Measurements from ENCODE around the gene CAPZB.

CAPZB gene

DNA sequence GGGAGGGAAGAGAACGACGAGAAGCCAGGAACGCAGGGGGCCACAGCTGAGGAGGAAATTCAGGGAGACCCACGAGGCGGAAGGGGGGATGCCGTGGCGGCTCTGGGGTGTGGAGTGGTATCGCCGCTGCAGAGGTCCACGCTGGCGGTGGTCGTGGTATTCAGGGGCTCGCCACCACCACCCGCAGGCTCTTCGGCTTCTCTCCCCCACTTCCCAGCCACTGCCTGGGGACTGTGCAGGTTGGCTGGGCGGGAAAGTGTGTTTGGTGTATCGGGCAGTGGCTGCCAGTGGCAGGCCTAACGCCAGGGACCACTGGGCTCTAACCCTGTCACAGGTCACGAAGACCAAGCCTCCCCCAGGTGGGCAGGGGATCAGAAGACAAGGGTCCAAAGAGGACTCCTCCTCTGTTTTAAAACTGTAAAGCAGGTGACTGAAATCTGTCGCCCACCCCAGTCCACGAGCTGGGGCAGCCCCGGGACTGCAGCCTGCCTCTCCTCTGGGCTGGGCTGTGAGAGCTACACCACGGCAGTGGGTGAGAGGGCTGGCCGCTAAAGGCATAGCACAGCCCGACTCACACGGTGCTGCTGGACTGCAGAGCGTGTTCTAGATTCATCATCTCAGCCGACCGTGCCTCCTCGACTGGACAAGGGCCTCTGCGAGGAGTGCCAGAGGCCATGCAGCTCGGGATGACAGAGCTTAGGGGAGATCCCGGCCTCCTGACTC lies 142.3 kb downstream of the CAPZB start:
- no peak for DNase-seq

DNA sequence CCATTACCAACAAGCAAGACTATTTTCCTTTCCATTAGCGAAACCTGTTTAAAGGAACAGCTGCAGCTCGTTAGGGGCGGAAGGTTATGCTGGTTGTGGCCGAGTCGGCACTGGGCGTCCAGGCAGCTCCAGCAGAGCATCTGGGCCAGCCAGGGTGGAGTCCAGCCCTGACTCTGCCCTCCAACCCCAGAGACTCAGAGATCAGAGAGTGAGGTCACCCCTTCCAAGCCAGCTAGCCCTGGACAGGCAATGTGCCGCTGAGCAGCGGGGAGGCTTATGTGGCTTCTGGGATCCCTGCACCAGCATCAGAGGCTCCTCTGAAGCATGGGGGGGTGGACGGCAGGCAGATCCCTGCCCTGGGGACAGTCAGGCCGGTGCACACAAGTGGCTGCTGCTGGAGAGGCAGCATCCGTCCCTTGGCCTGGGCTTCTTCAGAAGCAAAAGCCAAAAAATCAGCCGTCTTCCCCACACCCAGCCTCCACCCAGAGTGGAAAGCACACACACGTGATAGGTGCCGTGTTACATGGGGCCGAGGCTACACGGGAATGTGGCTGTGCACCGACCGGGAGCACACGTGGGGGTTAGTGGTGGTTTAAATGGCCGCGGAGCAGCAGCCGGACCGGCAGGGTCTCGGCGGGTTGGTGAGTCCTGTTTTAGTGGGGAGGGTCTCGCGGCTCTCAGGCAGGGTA lies 143.1 kb downstream of the CAPZB start:
- DNase-seq, result no peak

DNA sequence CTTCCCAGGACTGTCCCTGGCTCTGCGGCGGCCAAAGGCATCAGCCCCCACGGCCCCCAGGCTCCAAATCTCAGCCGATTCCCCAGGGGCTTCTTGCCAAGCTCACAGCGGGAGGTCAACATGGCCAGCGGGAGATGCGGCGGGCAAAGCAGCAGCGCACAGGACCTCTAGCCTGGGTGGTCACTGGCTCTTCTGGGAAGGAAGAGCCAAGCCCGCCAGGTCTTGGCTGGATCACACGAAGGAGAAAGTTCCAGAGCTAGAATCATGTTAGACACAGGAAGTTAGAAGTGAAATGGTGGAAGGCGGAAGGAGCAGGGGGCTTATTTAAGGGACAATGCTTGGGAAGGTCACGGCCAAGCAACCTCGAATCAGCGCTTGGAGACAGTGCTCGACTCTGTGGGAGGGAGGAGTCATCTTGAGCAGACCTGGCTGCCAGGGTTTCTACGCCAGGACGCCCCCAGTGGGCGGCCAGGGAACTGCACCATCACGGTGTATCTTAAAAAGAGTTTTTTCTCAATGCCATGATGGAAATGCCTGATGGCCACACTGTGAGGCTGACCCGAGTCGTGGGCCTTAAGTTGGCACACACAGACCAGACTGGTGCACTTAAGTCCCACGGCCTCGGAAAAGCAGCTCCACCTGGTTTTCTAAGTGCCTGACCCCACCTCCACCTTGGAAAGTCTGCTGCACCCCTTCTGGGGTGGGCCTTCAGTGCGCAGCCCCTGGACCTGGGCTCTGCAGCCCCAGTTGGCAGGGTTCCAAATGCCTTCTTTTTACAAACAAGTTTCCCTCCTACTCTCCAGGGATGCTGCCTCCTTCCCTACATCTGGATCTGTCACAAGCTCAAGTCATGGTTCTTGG lies 143.9 kb downstream of the CAPZB start:
- peak; percentile 65 for DNase-seq

DNA sequence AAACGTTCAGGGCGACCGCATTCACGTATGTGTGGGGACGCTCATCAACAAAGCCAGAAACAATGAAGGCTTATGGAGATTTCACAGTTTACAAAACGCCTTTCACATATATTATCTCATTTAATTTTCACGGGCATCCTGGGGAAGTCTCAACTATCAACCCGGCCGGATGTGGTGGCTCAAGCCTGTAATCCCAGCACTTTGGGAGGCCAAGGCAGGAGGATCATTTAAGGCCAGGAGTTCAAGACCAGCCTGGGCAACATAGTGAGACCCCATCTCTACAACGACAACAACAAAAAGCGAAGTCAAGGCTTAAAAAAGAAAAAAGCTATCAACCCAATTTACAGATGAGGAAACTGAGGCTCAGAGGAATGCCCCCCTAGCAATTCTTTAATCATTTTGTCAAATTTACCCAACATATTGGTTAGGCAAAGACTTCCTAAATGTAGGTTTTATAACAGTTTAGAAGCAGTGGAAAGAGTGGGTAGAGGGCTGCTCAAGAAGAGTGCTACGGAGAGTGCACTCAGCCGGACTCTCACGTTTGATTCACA lies 144.9 kb downstream of the CAPZB start:
- no peak for DNase-seq

DNA sequence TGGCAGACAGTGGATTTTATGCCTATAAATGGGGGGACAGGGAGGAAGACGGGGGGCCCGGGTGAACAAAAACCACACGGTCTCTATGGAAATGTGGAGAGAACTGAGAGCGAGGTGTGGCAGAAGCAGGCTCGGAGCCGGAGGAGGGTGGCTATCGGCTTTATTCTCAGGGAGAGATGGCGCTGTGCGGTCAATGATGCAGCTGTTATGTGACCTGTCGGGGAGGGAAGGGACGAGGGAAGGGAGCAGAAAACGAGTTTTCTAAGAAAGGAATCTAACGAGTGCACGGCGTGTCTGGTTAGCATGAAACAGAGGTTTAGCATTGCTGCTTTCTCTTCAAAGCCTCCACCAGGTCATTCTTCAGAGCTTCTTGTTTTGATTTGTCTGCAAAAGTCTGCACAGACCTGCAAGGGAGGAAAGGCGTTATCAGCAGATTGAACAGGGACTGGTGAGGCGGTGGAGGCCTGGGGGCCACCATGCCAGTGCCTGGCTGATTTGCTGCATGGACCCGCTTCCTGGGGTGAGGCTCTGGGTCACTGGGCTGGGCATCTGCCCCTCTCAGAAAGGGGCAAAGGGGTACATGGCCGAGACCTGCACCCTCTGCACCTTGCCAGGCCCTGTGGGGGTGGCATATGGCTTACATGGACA lies 146.0 kb downstream of the CAPZB start:
- DNase-seq, result no peak

DNA sequence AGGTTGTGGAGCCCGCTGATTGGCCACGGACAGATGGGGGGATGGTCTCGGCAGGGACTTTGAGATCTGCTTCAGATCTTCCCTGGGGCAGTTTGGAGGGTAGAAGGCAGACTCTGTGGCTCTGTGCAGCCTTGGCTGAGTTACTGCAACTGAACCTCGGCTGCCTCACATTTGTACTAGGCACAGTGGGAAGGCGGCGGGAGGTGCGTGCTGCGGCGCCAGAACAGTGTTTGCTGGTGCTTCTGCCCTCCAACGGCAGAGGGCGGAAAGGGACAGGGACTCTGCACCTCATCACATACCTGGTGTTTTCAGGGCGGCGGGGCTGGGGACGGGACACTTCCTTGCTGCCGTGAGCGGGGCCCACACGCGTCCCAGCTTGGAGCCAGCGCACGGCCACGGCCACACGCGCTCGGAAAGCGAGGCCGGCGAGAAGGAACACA lies 147.0 kb downstream of the CAPZB start:
- no peak for DNase-seq

DNA sequence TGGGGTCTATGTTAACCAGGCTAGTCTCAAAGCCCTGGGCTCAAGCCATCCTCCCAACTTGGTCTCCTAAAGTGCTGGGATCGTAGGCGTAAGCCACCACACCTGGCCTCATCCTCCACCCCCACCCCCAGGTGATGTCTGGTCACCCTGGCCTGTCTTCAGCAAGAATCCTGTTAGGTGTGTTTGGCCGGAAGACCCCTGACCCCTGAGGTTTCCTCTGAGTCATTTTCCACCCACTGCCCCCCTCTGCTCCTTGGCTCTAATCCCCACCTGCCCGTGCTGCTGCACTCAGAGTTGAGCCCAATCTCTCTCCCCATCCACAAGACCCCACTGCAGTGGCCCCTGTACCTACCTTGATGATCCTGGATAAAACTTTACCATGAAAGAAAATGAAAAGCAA lies 148.1 kb downstream of the CAPZB start:
- no peak for DNase-seq

DNA sequence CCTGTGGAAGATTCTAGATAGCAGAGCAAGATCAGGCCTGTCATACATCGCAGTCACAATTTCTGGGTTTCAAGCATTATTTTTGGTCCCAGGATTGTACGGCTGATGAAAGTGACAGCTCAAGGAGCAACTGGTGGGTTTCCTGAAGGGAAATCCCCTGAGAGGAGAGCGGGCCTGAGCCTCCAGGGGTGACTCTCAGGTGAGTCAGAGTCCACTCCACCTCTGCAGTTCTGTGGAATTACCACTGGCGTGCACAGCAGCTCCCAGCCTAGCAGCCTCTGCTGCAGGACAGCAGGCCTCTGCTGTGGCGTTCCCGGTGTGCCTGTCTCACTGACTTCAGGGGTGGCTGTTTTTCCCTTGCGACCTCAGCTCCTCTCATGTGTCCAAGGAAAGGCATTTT lies 148.8 kb downstream of the CAPZB start:
- peak; percentile 46 for DNase-seq

DNA sequence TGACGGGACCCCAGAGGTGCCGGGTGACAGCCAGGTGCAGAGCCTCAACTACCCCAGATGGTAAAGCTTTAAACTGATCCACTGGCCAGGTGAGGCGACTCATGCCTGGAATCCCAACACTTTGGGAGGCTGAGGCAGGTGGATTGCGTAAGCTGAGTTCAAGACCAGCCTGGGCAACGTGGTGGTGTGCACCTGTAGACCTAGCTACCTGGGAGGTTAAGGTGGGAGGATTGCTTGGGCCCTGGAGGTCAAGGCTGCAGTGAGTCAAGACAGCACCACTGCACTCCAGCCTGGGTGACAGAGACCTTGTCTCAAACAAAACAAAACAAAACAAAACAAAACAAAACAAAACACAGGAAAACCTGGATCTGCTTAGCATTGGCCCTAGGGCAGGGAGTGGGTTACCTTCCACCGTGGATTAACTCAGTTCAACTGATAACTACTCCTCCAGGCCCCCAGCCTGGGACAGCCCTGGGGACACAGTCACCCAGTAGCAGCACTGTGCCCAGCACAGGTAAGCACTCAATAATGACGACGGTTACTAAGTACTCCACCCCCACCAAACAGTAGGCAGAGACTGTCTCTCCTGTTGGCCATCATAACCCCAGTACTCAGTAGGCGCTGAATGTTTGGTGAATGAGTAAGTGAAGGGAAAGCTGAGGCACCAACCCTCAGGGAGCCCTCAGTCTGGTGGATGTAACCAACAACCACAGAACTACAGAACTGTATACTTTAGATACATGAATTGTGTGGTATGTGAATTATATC lies 151.6 kb downstream of the CAPZB start:
- DNase-seq, result no peak

DNA sequence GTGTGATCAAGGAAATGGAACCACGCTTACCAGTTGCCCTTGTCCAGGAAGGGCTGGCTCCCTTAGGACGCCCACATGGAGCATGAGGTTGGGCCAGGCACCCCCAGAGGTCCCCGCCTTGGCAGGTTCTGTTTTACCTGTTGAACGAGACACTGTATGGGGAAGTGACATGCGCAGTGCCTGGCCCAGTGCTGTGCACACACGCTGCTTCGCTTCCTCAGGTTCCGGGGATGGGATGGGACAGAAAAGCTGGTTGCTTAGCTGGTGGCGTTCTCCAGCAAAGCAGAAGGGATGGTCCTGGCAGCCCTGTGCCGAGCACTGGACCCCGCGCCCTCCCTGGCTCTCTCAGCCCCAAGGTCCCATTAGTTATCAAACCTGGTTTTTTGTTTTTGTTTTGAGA lies 152.5 kb downstream of the CAPZB start:
- DNase-seq, result no peak

DNA sequence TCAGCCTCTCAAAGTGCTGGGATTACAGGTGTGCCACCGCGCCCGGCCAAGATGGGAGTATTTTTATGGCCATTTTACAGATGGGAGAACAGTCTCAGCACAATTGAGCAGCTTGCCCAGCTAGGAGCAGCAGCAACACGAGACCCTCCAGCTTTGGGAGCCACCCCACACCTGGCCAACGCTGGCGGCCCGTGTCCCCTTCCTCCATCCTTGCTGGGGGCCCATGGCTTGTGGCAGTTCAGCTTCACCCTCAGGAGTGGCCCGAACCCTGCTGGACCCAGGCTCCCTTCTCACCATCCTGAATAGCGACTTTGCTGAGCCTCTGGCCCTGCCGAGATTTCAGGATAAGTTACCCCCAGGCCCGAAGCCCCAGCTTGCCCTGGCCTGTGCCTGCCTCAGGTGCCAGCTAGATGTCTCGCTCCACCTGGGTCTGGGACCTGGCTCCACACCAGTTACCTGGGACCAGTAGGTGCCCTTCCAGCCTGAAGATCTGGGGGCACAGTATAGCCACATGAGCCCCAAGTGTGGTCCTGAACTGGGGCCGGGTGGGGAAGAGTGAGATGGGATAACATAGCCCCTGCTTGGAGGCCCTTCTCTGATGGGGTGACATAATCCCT lies 154.0 kb downstream of the CAPZB start:
- no peak for DNase-seq

DNA sequence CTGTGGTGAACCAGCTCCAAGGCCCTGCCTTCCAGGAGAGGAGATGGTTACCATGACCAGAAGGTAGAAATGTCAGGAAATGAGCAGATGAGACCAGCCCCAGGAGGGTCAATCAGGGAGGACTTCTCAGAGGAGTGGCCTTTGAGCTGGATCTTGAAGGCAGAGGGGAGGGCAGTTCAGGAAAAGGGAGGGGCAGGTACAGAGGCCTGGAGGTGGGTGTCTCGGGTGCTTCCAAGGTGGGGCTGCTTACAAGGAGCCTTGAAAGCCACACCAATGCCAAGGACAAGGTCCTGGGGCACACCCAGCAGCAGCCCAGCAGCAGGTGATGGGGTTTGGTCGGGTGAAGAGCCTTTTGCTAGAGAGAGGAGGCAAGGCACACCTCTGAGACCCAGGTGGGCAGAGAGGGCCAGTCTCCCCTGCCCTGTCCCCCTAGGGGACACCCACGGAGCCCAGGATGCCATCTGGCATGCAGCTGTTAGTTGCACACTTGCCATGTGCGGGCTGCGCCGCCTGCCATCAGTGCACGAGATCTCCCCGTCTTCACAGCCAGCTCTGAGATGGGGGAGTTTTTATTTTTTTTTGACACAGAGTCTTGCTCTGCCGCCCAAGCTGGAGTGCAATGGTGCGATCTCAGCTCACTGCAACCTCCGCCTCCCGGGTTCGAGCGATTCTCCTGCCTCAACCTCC lies 154.7 kb downstream of the CAPZB start:
- DNase-seq, result no peak

DNA sequence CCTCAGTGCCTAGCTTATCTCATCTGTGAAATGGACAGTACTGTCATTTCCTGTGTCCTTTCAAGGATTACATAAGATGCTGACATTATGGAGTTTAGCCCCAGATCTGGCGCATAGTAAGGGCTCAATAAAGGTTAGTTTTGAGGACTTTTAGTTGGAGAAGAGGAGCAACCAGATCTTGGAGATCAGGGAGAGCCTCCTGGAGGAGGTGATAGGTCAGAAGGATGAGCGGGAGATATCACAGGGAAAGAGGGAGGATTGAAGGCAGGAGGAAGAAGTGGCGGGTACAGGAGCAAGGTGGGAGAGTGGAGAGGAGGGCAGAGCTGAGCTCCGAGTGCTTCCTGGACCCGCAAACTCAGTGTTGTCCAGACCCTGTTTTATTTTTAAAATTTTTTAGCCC lies 155.7 kb downstream of the CAPZB start:
- DNase-seq, result no peak

DNA sequence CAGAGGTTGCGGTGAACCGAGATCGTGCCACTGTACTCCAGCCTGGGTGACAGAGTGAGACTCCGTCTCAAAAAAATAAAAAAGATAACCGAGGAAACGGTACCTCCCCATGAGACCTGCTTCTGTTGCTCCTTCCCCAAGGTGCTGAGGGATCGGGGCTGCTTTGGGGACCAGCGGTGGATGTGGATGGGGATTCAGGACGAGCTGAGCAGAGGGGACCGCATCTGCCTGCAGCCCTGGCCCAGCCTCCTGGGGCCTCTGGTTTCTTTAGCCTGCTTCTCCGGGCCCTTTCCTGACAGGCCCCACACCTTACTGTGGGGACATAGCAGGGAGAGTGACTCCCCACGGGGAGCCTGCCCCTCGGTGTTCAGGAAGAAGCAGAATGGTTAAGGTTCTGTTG lies 156.2 kb downstream of the CAPZB start:
- no peak for DNase-seq

DNA sequence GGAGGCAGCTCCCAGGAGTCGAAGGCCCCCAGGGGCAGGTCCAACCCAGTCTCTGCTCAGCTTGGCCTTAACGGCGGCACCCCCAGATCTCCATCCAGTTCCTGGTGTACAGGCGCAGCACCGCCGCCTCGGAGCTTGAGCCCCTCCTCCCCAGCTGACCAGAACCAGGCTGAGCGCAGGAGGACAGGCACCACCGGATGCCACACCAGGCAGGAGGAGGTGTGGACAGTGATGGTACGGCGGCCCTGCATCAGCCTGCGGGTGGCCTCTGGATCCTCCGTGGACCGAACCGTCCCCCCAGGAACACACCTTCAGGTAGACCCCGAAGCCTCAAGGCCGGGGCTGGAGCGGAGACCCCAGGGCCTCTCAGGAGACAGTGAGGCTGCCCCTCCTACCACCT lies 156.9 kb downstream of the CAPZB start:
- no peak for DNase-seq

DNA sequence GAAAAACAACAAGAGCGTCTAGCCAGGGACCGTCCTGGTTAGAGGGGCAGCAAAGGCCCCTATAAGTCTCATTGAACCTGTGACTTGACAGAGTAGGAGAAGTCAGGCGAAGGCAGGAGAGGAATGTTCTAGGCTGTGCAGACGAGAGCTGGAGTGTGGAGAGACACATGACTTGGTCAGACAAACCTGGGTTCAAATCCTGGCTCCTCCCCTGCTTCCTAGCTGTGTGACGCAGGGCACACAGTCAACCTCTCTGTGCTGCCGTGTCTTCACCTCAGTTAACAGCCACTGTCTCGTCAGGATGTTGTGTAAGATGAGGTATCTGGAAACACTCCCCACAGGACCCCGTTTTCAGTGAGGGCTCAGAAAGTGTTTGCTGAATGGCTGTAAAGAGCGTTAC lies 157.6 kb downstream of the CAPZB start:
- no peak for DNase-seq

DNA sequence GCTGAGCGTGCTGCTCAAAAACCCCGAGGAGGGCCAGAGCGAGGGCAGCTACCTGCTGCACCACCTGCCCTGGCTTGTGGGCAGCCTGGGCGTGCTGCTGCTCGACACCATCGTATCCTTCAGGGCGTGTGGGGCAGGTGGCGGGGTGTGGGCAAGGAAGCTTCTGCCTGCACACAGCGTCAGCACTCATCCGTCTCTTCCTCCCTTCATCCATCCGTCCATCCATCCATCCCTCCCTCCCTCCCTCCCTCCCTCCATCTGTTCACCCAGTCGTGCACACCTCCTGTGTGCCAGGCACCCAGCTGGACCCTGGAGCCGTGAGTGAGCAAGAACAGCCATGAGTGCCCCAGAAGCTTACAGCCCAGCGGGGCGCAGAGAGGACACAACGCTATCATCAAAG lies 158.0 kb downstream of the CAPZB start:
- no peak for DNase-seq

DNA sequence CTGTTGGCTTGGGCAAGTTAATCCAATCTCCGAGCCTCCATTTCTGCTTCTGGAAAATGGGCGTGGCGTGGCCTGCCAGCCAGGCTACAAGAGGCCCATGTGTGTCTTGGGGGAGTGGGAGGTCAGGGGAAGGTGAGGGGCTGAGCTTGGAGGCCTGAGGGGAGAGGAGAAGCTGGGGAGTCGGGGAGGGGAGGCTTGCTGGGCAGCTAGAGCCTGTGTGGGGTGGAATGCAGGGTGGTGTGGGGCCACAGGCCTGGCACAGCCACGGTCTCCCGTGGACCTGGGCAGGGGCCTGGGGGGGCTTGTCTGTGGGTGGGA lies 158.6 kb downstream of the CAPZB start:
- no peak for DNase-seq

DNA sequence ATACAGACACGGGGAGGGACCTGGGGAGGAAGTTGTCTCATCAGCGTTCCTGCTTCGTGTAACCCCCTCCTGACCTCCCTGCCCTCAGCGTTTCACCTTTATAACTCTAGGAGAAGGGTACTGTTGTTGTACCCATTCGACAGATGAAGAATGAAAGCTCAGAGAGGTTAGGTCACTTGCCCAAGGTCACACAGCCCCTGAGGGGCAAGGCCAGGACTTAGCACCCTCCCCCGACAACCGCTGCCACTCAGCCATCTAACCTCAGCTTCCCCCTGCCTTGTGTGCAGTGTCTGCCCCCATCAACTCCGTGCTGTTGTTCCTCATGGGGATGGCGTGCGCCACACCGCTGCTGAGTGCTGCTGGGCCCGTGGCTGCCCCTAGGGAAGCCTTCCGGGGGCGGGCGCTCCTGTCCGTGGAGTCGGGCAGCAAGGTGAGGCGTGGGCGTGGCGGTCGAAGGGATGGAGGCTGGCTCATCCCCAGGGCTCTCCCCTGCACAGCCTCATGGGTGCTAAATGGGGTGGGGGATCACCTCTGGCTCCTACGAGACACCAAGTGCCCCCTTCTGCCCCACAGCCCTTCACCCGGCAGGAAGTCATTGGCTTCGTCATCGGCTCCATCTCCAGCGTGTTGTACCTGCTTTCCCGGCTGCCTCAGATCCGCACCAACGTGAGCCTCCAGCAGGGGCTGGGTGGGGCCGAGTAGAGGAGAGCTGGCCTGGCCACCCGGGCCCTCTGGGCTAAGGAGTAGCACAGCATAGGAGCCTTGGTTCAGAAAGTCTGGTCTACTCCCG lies 159.2 kb downstream of the CAPZB start:
- no peak for DNase-seq

DNA sequence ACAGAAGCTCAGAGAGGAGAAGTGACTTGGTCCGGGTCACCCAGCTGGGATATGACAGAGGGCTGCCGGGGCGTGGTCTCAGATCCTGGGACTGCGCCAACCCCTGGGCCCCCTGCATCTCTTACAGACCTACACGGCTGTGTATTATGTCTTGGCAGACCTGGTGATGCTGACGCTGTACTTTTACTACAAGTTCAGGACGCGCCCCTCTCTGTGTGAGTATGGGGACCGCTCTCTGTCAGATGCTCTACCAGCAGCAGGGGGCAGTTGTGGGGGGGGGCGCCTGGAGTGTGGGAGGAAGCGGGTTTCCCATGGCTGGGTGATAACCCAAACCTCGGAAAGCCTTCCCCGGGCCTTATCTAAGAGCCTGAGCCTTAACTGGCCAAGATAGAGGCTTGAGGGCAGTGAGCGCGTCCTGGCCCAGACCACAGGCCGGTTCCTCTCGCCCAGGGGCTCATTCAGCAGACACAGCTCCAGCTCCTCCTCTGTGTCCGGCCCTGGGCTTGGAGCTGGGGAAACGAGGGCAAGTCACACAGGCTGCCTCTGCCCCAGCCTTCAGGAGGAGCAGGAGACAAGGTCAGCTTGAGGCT lies 159.9 kb downstream of the CAPZB start:
- no peak for DNase-seq
